Tibial nerve (tissue), 4 donors: ENCODE data around the gene LRRC61.

ENCODE experiments used
- CTCF ChIP-seq, 5 experiments: fragments of 200-600 bp in 3 of 5; fragments of 450-650 bp in 2 of 5; sonication (generic) in 3 of 5; IDR thresholded peaks; one replicate each; pipeline ENCODE4 v1.5.1; 2016 to 2019; ENCODE audit warnings: antibody characterized with exemption in 5 of 5, mild to moderate bottlenecking in 3 of 5, moderate library complexity in 2 of 5
- EP300 ChIP-seq, 2 donors: sonication (generic); formaldehyde crosslinking; IDR thresholded peaks; one replicate each; pipeline ENCODE4 v1.6.1; 2017; ENCODE audit warnings: antibody characterized with exemption in 2 of 2, mild to moderate bottlenecking in 1 of 2
- POLR2A ChIP-seq, 2 donors: fragments of 450-650 bp; IDR thresholded peaks; one replicate each; pipeline ENCODE4 v1.6.1; 2017; ENCODE audit warnings: antibody characterized with exemption in 2 of 2, mild to moderate bottlenecking in 2 of 2, moderate library complexity in 2 of 2

- no peak for TF ChIP-seq POLR2A (IDR thresholded peaks at IDR 0.05)
- no peak for TF ChIP-seq CTCF (IDR thresholded peaks at IDR 0.05)
- no peak for TF ChIP-seq EP300 (IDR thresholded peaks at IDR 0.05)
Measured at GRCh38 chr7:150329331-150330120, 6.4 kb downstream of the LRRC61 start.
